Pancreas (tissue), 10 donors: ENCODE data around the gene ZNF677. TPM values are rescaled to one million over a fixed set of nuclear protein-coding genes. Genes with fewer than 3 reads are reported as not detected.
A peak's percentile ranks its signal among the peaks of the same experiment; 100 is the strongest.

ENCODE experiments used
- ATAC-seq, 4 donors: fragments of 200-7000 bp; cut with Tn5 transposase; one replicate each; pipeline versions ENCODE4 v1.8.0 to v1.9.1; 2020; ENCODE audit warnings: mild to moderate bottlenecking in 4 of 4, moderate library complexity in 4 of 4
- DNase-seq, 6 donors: peaks; one replicate each; pipeline ENCODE4 v3.0.0-alpha.2; 2020
- FAIRE-seq: peaks from 2 replicates; lab custom pipeline; 2012; peaks lifted over from hg19 to GRCh38; lab: Jason Lieb, UNC
- H3K27ac ChIP-seq, 4 donors: fragments of 200-600 bp; sonication (generic); 1 replicate in 3 of 4; 2 replicates in 1 of 4; pipeline versions ENCODE4 v1.5.0 to v1.8.0; 2020
- H3K27me3 ChIP-seq, 4 donors: fragments of 200-600 bp; one replicate each; pipeline ENCODE4 v1.8.0; 2021
- H3K36me3 ChIP-seq, 3 donors: fragments of 200-600 bp; sonication (generic) in 1 of 3; one replicate each; pipeline versions ENCODE4 v1.5.0 to v1.8.0; 2020 to 2021
- H3K4me1 ChIP-seq, 3 donors: fragments of 200-600 bp; one replicate each; pipeline ENCODE4 v1.8.0; 2021
- H3K4me3 ChIP-seq, 4 donors: fragments of 200-600 bp; sonication (generic) in 2 of 4; one replicate each; pipeline versions ENCODE4 v1.5.0 to v1.8.0; 2020 to 2021
- H3K9me3 ChIP-seq, 4 donors: fragments of 200-600 bp; one replicate each; pipeline ENCODE4 v1.8.0; 2021
- WGBS, 2 donors: extraction: QIAGEN DNeasy Blood & Tissue Kit; methylation state at CpG; one replicate each; pipeline ENCODE4 v1.1.7; 2013; 5-methylcytosine and 5-hydroxymethylcytosine counted together
- intact Hi-C, 3 donors: fragments of 100-400 bp; cut with DNase I; formaldehyde crosslinking; loops; one replicate each; pipeline versions ENCODE4 v1.11.1 to v1.14.2; 2022
- polyA plus RNA-seq, 2 donors: library from polyadenylated mRNA; stranded (reverse); fragments of 200-250 nt; gene quantifications; one replicate each; pipeline ENCODE4 v1.2.3, GENCODE V29; 2013
- total RNA-seq, 6 donors: library from RNA; stranded (reverse); fragmentation: NEBNext Ultra II Directional in 4 of 6; extraction: Animal tissue kit (Norgen Biotek cat#: 25700) in 4 of 6; gene quantifications; one replicate each; pipeline versions ENCODE4 v1.2.1 to v1.2.4, GENCODE V29; 2021 to 2023
- TF ChIP-seq, protein P1 (sequence below), 4 donors: fragments of 200-600 bp; sonication (generic) in 3 of 4; IDR thresholded peaks; one replicate each; pipeline versions ENCODE4 v1.5.0 to v1.8.0; 2021; ENCODE audit warnings: antibody characterized with exemption in 4 of 4
- donor health status: healthy with polysubstance abuse.
- donor health status: DM: no; HTN: no; CAD: no; lungs with moderate emphysema.
- donor health status: DM: no; HTN: no; CAD: no.
- donor health status: control.
- donor health status: control.
- donor health status: Bipolar disorder and iron deficiency.
- donor health status: DM: yes; HTN: yes; CAD: no.
- donor health status: DM: no; HTN: no; CAD: no.
- donor health status: DM: no; HTN: no; CAD: no.
- donor health status: DM: yes; HTN: yes; CAD: no.

ZNF677 gene
- total and polyA plus RNA-seq, 8 donors, result 2.6 to 9.7 (median 5.0) TPM

DNA sequence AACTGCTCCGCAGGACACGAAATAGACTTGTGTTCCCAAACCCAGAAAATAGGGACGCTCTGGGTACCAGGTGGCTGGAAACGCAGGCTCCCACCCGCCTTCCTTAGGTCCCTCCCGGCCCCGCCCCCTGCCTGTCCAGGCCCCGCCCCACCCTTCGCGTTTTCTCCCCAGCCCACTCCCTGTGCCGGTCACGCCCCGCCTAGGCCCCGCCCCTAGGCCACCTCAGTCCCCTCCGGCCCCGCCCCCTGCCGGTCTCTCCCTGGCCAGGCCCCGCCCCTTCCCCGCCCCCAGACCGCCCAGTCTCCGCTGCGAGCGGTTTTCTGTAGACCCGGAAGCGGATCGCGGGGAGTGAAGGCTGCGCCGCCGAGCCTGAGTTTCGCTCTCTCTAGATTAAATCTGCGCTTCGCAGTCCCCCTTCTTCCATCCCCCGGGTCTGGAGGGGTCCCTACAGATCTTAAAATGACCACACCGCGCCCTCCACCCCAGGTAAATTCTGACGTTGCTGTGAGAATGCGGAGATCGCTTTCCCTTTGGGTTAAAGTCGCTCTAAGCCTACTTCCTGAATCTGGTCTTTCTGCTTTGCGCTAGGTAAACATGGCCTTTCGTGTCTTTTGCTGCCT is 57.8 kb downstream of the ZNF677 start:
- Histone ChIP-seq H3K36me3 (no peaks in the 10 kb centered on the region), H3K27ac (peak overlapping the region; percentile 47 to 86 (median 72)), H3K27me3 (no peaks in the 10 kb centered on the region), H3K4me1 (no peaks in the 10 kb centered on the region), H3K9me3 (no peaks in the 10 kb centered on the region), H3K4me3 (peak overlapping the region; percentile 49 to 74 (median 56))
- DNase-seq, result peak; percentile 96 to 100 (median 99)
- TF ChIP-seq, protein P1, sequence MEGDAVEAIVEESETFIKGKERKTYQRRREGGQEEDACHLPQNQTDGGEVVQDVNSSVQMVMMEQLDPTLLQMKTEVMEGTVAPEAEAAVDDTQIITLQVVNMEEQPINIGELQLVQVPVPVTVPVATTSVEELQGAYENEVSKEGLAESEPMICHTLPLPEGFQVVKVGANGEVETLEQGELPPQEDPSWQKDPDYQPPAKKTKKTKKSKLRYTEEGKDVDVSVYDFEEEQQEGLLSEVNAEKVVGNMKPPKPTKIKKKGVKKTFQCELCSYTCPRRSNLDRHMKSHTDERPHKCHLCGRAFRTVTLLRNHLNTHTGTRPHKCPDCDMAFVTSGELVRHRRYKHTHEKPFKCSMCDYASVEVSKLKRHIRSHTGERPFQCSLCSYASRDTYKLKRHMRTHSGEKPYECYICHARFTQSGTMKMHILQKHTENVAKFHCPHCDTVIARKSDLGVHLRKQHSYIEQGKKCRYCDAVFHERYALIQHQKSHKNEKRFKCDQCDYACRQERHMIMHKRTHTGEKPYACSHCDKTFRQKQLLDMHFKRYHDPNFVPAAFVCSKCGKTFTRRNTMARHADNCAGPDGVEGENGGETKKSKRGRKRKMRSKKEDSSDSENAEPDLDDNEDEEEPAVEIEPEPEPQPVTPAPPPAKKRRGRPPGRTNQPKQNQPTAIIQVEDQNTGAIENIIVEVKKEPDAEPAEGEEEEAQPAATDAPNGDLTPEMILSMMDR (IDR thresholded peaks at IDR 0.05), result no peak
- FAIRE-seq, result no peak
- WGBS, 2 donors, result 1% methylated on average over 41 to 42 of the region's 42 CpGs
- ATAC-seq, result peak; percentile 89 to 96 (median 91)
- intact Hi-C loops, result loop anchor here in 1 of 3 donors (10.0 kb wide), 1 partner anchor 168 kb away; the partner anchor contains the start of gene ZNF525

DNA sequence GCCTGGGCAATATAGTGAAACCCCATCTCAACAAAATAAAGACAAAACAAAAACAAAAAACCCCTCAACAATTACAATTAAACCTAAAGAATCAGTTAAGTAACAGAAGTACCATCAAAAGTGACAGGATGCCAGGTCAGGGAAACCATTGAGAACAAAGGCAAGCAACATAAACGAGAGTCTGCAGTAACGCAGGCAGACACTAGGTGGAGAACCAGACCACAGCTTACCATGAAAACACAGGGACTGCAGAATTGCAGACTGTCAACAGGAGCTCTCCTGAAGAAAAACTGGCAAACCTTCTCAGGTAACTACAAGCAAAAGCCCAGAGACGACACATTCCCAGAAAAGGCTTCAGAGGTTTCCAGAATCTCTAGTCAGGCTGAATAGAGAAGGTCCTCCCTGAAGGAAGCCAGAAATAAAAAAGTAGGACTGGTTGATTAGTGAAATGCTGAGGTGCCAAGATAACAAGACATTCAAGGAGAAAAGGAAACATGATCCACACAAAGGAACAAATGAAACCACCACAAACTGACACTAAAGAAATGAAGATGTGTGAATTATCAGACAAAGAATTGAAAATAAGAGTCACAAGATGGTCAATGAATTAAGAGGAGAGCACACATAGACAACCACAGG is 59.3 kb downstream of the ZNF677 start:
- FAIRE-seq, result peak; percentile 84
- peak overlapping the region in 1 of 4 donors; percentile 12 for H3K27ac ChIP-seq
- no peaks in the 10 kb centered on the region for H3K9me3 ChIP-seq
- no peaks in the 10 kb centered on the region for H3K4me1 ChIP-seq
- intact Hi-C loops, result loop anchor here in 1 of 3 donors (10.0 kb wide), 1 partner anchor 169 kb away; the partner anchor contains the start of gene ZNF525
- TF ChIP-seq, protein P1 (IDR thresholded peaks at IDR 0.05), result peak; percentile 56 to 83 (median 72)
- no peaks in the 10 kb centered on the region for H3K27me3 ChIP-seq
- WGBS, 2 donors, result 0% methylated on average over 3 of the region's 3 CpGs
- peak; percentile 43 to 78 (median 71) for ATAC-seq
- no peak overlapping the region for H3K4me3 ChIP-seq
- DNase-seq, result peak in 5 of 6 donors; percentile 65 to 87 (median 72)
- H3K36me3 ChIP-seq, result no peaks in the 10 kb centered on the region

DNA sequence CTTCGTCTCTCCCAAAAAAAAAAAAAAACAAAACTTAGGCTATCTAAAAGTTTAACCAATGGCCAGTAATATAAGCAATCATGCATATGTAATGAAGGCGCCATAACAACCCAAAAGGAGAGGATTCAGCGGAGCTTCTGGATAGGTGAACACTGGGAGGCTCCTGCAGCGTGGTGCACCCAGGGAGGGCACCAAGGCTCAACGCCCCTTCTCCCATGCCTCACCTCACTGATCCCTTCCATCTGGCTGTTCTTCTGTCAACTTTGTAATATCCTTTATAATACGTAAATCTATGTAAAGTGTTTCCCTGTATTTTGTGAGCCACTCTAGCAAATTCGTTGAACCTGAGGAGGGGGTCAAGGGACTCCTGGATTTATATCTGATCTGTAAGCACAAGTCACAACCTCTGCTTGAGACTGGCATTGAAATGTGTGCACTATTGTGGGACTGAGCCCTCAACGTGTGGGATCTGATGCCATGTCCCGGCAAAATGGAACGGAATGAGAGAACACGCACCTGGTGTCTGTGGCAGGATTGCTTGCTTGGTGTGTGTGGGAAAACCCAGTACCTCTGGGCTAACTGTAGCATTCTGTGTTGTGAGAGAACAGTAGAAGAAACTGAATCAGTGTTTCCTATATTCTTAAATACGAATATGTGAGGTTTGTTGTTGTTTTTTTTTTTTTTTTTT is 61.0 kb downstream of the ZNF677 start:
- H3K36me3 ChIP-seq, result no peaks in the 10 kb centered on the region
- no peaks in the 10 kb centered on the region for H3K9me3 ChIP-seq
- FAIRE-seq (no peak), ATAC-seq (no peak), DNase-seq (peak in 1 of 6 donors; percentile 12)
- no peaks in the 10 kb centered on the region for H3K27me3 ChIP-seq
- no peaks in the 10 kb centered on the region for H3K4me1 ChIP-seq
- peak overlapping the region in 2 of 4 donors; percentile 73 to 82 for H3K4me3 ChIP-seq
- intact Hi-C loops, result loop anchor here in 1 of 3 donors (10.0 kb wide), 1 partner anchor 171 kb away; the partner anchor contains the start of gene ZNF525
- TF ChIP-seq, protein P1 (IDR thresholded peaks at IDR 0.05), result no peak
- 50 to 56% methylated on average over 12 of the region's 12 CpGs for WGBS, 2 donors
- peak overlapping the region in 1 of 4 donors; percentile 15 for H3K27ac ChIP-seq

DNA sequence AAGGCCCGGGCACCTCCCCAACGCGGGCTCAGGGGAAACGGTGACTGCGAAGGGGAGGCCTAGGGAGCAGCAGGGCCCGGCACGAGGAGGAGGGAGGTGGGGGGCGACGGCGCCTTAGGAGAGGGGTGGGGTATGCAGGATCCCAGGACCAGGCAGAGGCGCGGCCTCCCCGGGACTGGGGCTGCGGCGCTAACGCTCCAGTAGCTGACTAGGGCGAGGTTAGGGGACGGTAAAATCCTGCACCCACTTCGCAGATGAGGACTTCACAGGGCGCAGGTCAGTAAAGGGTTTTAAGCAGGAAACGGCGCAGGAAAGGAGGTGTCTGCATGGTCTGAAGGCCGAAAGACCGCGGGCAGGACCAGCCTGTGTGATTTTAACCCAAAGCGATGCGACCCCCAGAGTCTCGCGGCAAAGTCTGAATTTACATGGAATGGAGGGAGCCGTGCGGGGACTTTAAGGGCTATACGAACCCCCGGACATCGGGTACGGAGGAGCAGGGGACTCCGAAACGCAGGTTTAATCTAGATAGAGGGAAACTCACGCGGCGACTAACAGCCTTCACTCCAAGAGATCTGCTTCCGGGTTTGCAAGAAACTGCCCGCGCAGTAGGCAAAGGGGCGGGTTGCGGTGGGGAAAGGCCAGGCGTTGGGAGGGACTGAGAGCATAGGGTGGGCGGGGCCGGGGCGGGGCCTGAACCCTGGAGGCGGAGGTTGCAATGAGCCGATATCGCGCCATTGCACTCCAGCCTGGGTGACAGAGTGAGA is 61.7 kb downstream of the ZNF677 start, which contains the start of gene ZNF665:
ZNF665 (minus strand) TSS at position 588 of the 764 bp plus-strand sequence. CDS start 10,460 bp downstream, outside the sequence.
- Histone ChIP-seq H3K4me1 (no peaks in the 10 kb centered on the region), H3K27me3 (no peaks in the 10 kb centered on the region), H3K4me3 (peak within 1 kb of the TSS; percentile 53 to 82 (median 64)), H3K27ac (peak within 1 kb of the TSS; percentile 17 to 70 (median 54)), H3K9me3 (no peaks in the 10 kb centered on the region), H3K36me3 (no peaks in the 10 kb centered on the region)
- TF ChIP-seq, protein P1 (IDR thresholded peaks at IDR 0.05), result no peak
- DNase-seq, result peak; percentile 85 to 94 (median 88)
- 1% methylated on average over 53 of the region's 53 CpGs for WGBS, 2 donors
- no peak for FAIRE-seq
- ATAC-seq, result peak; percentile 78 to 89 (median 84)
- intact Hi-C loops, result loop anchor here in 1 of 3 donors (10.0 kb wide), 1 partner anchor 172 kb away; the partner anchor contains the start of gene ZNF525
